GM06990 (cell line): ENCODE data around the gene HMGN3.

Experiments used
- DNase-seq: peaks from one replicate; pipeline ENCODE4 v3.0.0-alpha.2; 2011; ENCODE audit not compliant: insufficient read length; ENCODE audit errors: extremely low read depth
- H3K27me3 ChIP-seq: replicated peaks from 2 replicates; pipeline ENCODE4 v1.6.0; 2011; ENCODE audit warnings: low read length; ENCODE audit not compliant: control insufficient read depth, insufficient read depth
- H3K36me3 ChIP-seq: 2 replicates; pipeline ENCODE4 v1.5.1; 2011; ENCODE audit warnings: low read length; ENCODE audit not compliant: control insufficient read depth, insufficient read depth
- H3K4me3 ChIP-seq: replicated peaks from 2 replicates; pipeline ENCODE4 v1.5.1; 2011; ENCODE audit warnings: low read depth, mild to moderate bottlenecking, control low read depth, low read length
- CTCF ChIP-seq: IDR thresholded peaks from 2 replicates; pipeline ENCODE4 v1.5.1; 2011; ENCODE audit warnings: low read length, control low read depth, mild to moderate bottlenecking, inconsistent platforms; ENCODE audit not compliant: insufficient read depth, poor library complexity, severe bottlenecking

HMGN3 gene

GRCh38 chr6:79223611-79224404 lies 10.7 kb downstream of the HMGN3 start:
- DNase-seq, result no peak
- H3K4me3 ChIP-seq, result no peak overlapping the region
- H3K36me3 ChIP-seq, result no peaks in the 10 kb centered on the region; the same call in 1 of the 2 replicates
- TF ChIP-seq CTCF, result no peak
- no peaks in the 10 kb centered on the region for H3K27me3 ChIP-seq

GRCh38 chr6:79215213-79215824 lies 19.2 kb downstream of the HMGN3 start:
- no peak for TF ChIP-seq CTCF
- DNase-seq, result no peak
- no peaks in the 10 kb centered on the region for H3K27me3 ChIP-seq
- no peak overlapping the region for H3K4me3 ChIP-seq
- H3K36me3 ChIP-seq, result no peaks in the 10 kb centered on the region; the same call in 1 of the 2 replicates

GRCh38 chr6:79212859-79213258 lies 21.6 kb downstream of the HMGN3 start:
- TF ChIP-seq CTCF, result no peak
- no peak overlapping the region for H3K4me3 ChIP-seq
- H3K27me3 ChIP-seq, result no peaks in the 10 kb centered on the region
- no peaks in the 10 kb centered on the region; the same call in 1 of the 2 replicates for H3K36me3 ChIP-seq
- DNase-seq, result no peak

- Histone ChIP-seq H3K36me3 (peaks cover 3% of the 10 kb centered on the region), H3K27me3 (no peaks in the 10 kb centered on the region), H3K4me3 (no peak overlapping the region)
- TF ChIP-seq CTCF, result no peak
- no peak for DNase-seq
Measured at GRCh38 chr6:79208816-79209215, 25.7 kb downstream of the HMGN3 start.

- Histone ChIP-seq H3K27me3 (no peaks in the 10 kb centered on the region), H3K36me3 (peaks cover 6% of the 10 kb centered on the region), H3K4me3 (no peak overlapping the region)
- no peak for DNase-seq
- no peak for TF ChIP-seq CTCF
Measured at GRCh38 chr6:79203753-79204253, 30.7 kb downstream of the HMGN3 start.
